ENCODE results near the gene LDB2. TPM values are rescaled to one million over a fixed set of nuclear protein-coding genes. Genes with fewer than 3 reads are reported as not detected.

LDB2 gene
- total and polyA plus RNA-seq, 4 donors: 41.7 to 88.2 (median 61.9) TPM

DNA sequence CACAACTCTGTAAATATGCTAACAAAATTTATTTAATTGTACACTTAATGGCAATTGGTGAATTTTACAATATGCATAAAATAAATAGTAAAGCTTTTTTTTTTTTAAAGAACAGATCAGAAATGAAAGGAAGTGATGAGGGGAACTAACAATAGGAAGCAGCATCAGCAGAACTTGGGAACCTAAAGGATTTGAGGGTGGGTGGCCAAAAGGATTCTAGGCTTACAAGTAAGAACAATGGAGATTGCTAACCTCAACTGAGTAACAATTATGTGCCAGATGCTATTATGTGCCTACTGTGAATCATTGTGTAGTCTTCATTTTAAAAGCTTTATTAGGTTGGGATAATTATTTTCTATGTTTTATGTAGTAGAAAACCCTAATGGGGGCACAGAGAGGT lies 185.2 kb downstream of the LDB2 start:
- Histone ChIP-seq H3K9me3 (ENCODE audit: control insufficient read depth, insufficient read depth, low read length) (peaks cover 3% of the 10 kb centered on the region), H3K27ac (ENCODE audit: low read depth, low read length) (no peak overlapping the region), H3K4me3 (ENCODE audit: low read depth, low read length) (no peak overlapping the region), H3K27me3 (ENCODE audit: control insufficient read depth, insufficient read depth, low read length) (no peaks in the 10 kb centered on the region), H3K4me1 (ENCODE audit: control insufficient read depth, insufficient read depth, low read length) (no peaks in the 10 kb centered on the region), H3K36me3 (ENCODE audit: control insufficient read depth, insufficient read depth, low read length) (no peaks in the 10 kb centered on the region)
- no peak for DNase-seq (ENCODE audit: low read depth in 4 of 6, low spot score in 6 of 6)

GRCh38 chr4:16710198-16710597 lies 188.2 kb downstream of the LDB2 start:
- 58% methylated on average over 2 of the region's 3 CpGs for WGBS (ENCODE audit: insufficient coverage)
- H3K9me3 ChIP-seq (ENCODE audit: control insufficient read depth, insufficient read depth, low read length): no peaks in the 10 kb centered on the region
- no peak overlapping the region for H3K4me3 ChIP-seq (ENCODE audit: low read depth, low read length)
- no peak for DNase-seq (ENCODE audit: low read depth in 4 of 6, low spot score in 6 of 6)
- no peaks in the 10 kb centered on the region for H3K4me1 ChIP-seq (ENCODE audit: control insufficient read depth, insufficient read depth, low read length)
- H3K27ac ChIP-seq (ENCODE audit: low read depth, low read length): no peak overlapping the region
- H3K36me3 ChIP-seq (ENCODE audit: control insufficient read depth, insufficient read depth, low read length): no peaks in the 10 kb centered on the region
- no peaks in the 10 kb centered on the region for H3K27me3 ChIP-seq (ENCODE audit: control insufficient read depth, insufficient read depth, low read length)

DNA sequence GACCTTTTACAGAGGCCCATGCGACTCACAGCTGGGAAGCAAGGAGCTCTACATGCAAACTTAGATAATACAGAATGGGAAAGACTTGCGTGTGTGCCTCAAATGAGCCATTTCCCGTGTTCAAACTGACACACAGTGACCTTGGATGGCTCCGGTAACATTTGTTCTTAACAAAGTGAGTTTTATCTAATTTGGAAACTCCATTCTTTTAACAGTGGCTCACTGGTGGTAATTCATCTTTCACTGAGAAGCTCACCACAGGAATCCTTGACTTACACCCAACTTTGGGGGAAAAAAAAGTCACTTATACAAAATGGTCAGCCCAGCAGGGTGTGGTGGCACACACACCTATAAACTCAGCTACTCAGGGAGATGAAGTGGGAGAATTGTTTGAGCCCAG lies 190.6 kb downstream of the LDB2 start:
- Histone ChIP-seq H3K27me3 (ENCODE audit: control insufficient read depth, insufficient read depth, low read length) (no peaks in the 10 kb centered on the region), H3K9me3 (ENCODE audit: control insufficient read depth, insufficient read depth, low read length) (no peaks in the 10 kb centered on the region), H3K36me3 (ENCODE audit: control insufficient read depth, insufficient read depth, low read length) (no peaks in the 10 kb centered on the region), H3K4me1 (ENCODE audit: control insufficient read depth, insufficient read depth, low read length) (no peaks in the 10 kb centered on the region), H3K4me3 (ENCODE audit: low read depth, low read length) (no peak overlapping the region), H3K27ac (ENCODE audit: low read depth, low read length) (no peak overlapping the region)
- 81% methylated on average over 3 of the region's 4 CpGs for WGBS (ENCODE audit: insufficient coverage)
- no peak for DNase-seq (ENCODE audit: low read depth in 4 of 6, low spot score in 6 of 6)

DNA sequence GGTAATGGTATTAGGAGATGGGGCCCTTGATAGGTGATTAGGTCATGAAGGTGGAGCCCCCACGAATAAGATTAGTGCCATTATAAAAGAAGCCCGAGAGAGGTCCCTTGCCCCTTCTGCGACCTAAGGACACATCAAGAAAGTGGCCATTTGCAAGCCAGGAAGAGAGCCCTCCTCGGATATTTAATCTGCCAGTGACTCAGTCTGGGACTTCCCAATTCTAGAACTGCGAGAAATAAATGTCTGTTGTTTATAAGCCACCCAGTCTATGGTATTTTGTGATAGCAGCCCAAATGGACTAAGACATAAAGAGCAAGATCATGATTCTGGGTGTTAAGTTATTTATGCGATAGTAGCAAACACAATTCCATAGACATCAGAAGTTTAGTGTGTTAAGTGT lies 192.2 kb downstream of the LDB2 start:
- H3K36me3 ChIP-seq (ENCODE audit: control insufficient read depth, insufficient read depth, low read length): no peaks in the 10 kb centered on the region
- H3K4me1 ChIP-seq (ENCODE audit: control insufficient read depth, insufficient read depth, low read length): no peaks in the 10 kb centered on the region
- DNase-seq (ENCODE audit: low read depth in 4 of 6, low spot score in 6 of 6): no peak
- H3K9me3 ChIP-seq (ENCODE audit: control insufficient read depth, insufficient read depth, low read length): no peaks in the 10 kb centered on the region
- no peak overlapping the region for H3K4me3 ChIP-seq (ENCODE audit: low read depth, low read length)
- no peak overlapping the region for H3K27ac ChIP-seq (ENCODE audit: low read depth, low read length)
- no peaks in the 10 kb centered on the region for H3K27me3 ChIP-seq (ENCODE audit: control insufficient read depth, insufficient read depth, low read length)
- 100% methylated on average over 5 of the region's 6 CpGs for WGBS (ENCODE audit: insufficient coverage)

GRCh38 chr4:16705341-16705740 lies 193.1 kb downstream of the LDB2 start:
- whole genome bisulfite sequencing (ENCODE audit: insufficient coverage): no CpG with 5 or more reads among the region's 3 CpGs
- Histone ChIP-seq H3K27me3 (ENCODE audit: control insufficient read depth, insufficient read depth, low read length) (no peaks in the 10 kb centered on the region), H3K36me3 (ENCODE audit: control insufficient read depth, insufficient read depth, low read length) (no peaks in the 10 kb centered on the region), H3K4me3 (ENCODE audit: low read depth, low read length) (no peak overlapping the region), H3K9me3 (ENCODE audit: control insufficient read depth, insufficient read depth, low read length) (no peaks in the 10 kb centered on the region), H3K27ac (ENCODE audit: low read depth, low read length) (no peak overlapping the region), H3K4me1 (ENCODE audit: control insufficient read depth, insufficient read depth, low read length) (no peaks in the 10 kb centered on the region)
- DNase-seq (ENCODE audit: low read depth in 4 of 6, low spot score in 6 of 6): no peak

DNA sequence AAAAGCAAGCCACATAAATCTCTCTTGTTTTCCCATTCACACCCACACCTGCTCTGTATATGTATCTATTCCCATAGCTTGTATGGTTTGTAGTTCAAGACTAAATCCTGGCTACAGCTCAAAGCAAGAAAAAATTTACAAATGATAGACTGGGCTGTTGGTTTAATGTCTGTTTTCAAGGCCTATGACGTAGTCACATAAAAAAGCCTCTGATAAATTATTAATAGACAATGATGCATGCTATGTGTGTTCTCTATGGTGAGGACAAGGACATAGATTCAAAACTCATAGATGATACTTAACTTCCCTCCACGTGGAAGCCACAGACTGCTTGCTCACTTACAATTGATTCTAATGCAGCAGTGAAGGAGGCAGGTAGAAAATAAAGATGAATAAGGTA lies 194.0 kb downstream of the LDB2 start:
- DNase-seq (ENCODE audit: low read depth in 4 of 6, low spot score in 6 of 6): no peak
- Histone ChIP-seq H3K4me3 (ENCODE audit: low read depth, low read length) (no peak overlapping the region), H3K36me3 (ENCODE audit: control insufficient read depth, insufficient read depth, low read length) (no peaks in the 10 kb centered on the region), H3K9me3 (ENCODE audit: control insufficient read depth, insufficient read depth, low read length) (no peaks in the 10 kb centered on the region), H3K27me3 (ENCODE audit: control insufficient read depth, insufficient read depth, low read length) (no peaks in the 10 kb centered on the region), H3K4me1 (ENCODE audit: control insufficient read depth, insufficient read depth, low read length) (no peaks in the 10 kb centered on the region), H3K27ac (ENCODE audit: low read depth, low read length) (no peak overlapping the region)
- WGBS (ENCODE audit: insufficient coverage): no CpG with 5 or more reads among the region's 2 CpGs

DNA sequence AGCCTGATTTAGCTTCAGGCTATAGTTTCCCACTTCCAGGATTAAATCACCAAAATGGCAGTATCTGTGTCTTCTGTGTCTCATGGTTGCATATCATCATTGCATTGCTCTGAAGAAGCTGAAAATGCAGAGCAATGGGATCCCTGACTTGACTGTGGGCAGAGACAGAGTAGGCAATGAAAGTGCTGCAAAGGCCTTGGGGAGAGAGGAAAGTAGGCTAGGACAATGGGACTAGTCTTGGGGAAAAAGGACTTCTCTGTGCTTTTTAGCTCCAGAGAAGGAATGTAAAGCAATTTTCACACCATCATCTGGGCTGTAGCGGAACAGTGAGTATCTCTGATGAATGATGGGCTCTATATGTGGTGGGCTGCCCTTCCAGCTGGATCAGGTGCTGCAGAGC lies 202.5 kb downstream of the LDB2 start:
- Histone ChIP-seq H3K36me3 (ENCODE audit: control insufficient read depth, insufficient read depth, low read length) (no peaks in the 10 kb centered on the region), H3K4me3 (ENCODE audit: low read depth, low read length) (no peak overlapping the region), H3K27me3 (ENCODE audit: control insufficient read depth, insufficient read depth, low read length) (no peaks in the 10 kb centered on the region), H3K9me3 (ENCODE audit: control insufficient read depth, insufficient read depth, low read length) (no peaks in the 10 kb centered on the region), H3K4me1 (ENCODE audit: control insufficient read depth, insufficient read depth, low read length) (no peaks in the 10 kb centered on the region), H3K27ac (ENCODE audit: low read depth, low read length) (no peak overlapping the region)
- WGBS (ENCODE audit: insufficient coverage): 100% methylated on average over 1 of the region's 1 CpG
- DNase-seq (ENCODE audit: low read depth in 4 of 6, low spot score in 6 of 6): no peak

DNA sequence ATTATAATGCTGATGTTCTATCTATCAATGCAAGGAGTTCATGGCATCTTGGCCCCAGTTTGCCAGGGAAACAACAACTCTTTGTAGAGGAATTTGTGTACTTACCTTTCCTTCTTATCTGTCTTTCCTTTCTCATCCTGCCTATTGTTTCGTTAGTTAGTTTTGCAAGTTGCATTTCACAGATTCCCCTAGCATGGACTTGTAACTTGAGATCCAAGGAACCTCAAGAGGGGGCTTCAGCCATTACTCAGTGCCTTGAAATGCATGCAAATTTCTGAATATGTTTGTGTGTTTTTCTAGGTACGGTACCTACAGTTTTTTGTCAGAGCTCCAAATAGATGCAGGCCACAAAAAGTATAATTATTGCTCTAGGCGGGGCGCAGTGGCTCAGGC lies 203.6 kb downstream of the LDB2 start:
- H3K9me3 ChIP-seq (ENCODE audit: control insufficient read depth, insufficient read depth, low read length): no peaks in the 10 kb centered on the region
- no peak for DNase-seq (ENCODE audit: low read depth in 4 of 6, low spot score in 6 of 6)
- no peaks in the 10 kb centered on the region for H3K4me1 ChIP-seq (ENCODE audit: control insufficient read depth, insufficient read depth, low read length)
- H3K27me3 ChIP-seq (ENCODE audit: control insufficient read depth, insufficient read depth, low read length): no peaks in the 10 kb centered on the region
- no peak overlapping the region for H3K4me3 ChIP-seq (ENCODE audit: low read depth, low read length)
- H3K27ac ChIP-seq (ENCODE audit: low read depth, low read length): no peak overlapping the region
- 94% methylated on average over 4 of the region's 4 CpGs for WGBS (ENCODE audit: insufficient coverage)
- H3K36me3 ChIP-seq (ENCODE audit: control insufficient read depth, insufficient read depth, low read length): no peaks in the 10 kb centered on the region

GRCh38 chr4:16694173-16694883 lies 204.1 kb downstream of the LDB2 start:
- Histone ChIP-seq H3K4me1 (ENCODE audit: control insufficient read depth, insufficient read depth, low read length) (no peaks in the 10 kb centered on the region), H3K27ac (ENCODE audit: low read depth, low read length) (no peak overlapping the region)

DNA sequence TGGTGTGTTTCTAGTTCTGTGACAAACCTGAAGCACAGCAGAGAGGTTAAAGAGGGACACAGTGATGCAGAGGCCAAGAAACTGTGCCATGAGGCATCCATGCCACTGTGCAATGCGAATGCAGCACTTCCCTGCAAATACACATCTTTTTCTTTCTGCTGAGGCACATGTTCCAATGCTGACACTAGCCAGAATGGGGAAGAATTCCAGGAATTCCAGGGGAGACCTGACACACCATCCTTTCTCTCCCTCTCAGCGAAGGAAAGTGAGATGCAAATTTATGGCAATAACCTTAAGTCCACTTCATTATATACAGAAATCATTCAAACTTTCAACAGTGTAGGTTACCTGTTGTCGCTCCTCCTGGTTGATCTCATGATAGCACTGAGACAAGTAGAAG lies 204.8 kb downstream of the LDB2 start:
- no peak overlapping the region for H3K4me3 ChIP-seq (ENCODE audit: low read depth, low read length)
- H3K4me1 ChIP-seq (ENCODE audit: control insufficient read depth, insufficient read depth, low read length): no peaks in the 10 kb centered on the region
- H3K9me3 ChIP-seq (ENCODE audit: control insufficient read depth, insufficient read depth, low read length): no peaks in the 10 kb centered on the region
- H3K27me3 ChIP-seq (ENCODE audit: control insufficient read depth, insufficient read depth, low read length): no peaks in the 10 kb centered on the region
- H3K27ac ChIP-seq (ENCODE audit: low read depth, low read length): no peak overlapping the region
- no peaks in the 10 kb centered on the region for H3K36me3 ChIP-seq (ENCODE audit: control insufficient read depth, insufficient read depth, low read length)
- no CpG with 5 or more reads among the region's 3 CpGs for WGBS (ENCODE audit: insufficient coverage)
- DNase-seq (ENCODE audit: low read depth in 4 of 6, low spot score in 6 of 6): no peak

More at GRCh38 chr4:16694173-16694883, 204.1 kb downstream of the LDB2 start:
- DNase-seq (ENCODE audit: low read depth in 4 of 6, low spot score in 6 of 6): no peak
- H3K27me3 ChIP-seq (ENCODE audit: control insufficient read depth, insufficient read depth, low read length): no peaks in the 10 kb centered on the region
- no peaks in the 10 kb centered on the region for H3K36me3 ChIP-seq (ENCODE audit: control insufficient read depth, insufficient read depth, low read length)
- no peak overlapping the region for H3K4me3 ChIP-seq (ENCODE audit: low read depth, low read length)
- WGBS (ENCODE audit: insufficient coverage): 72% methylated on average over 2 of the region's 13 CpGs
- no peaks in the 10 kb centered on the region for H3K9me3 ChIP-seq (ENCODE audit: control insufficient read depth, insufficient read depth, low read length)
